PC-3 (cell line): ENCODE results near the gene UGT1A3. TPM values are rescaled to one million over a fixed set of nuclear protein-coding genes. Genes with fewer than 3 reads are reported as not detected.

ENCODE experiments used
- ATAC-seq: fragments of 200-7000 bp; cut with Tn5 transposase; 2 replicates; pipeline ENCODE4 v1.9.1; 2020; ENCODE audit warnings: mild to moderate bottlenecking, moderate library complexity
- BruUV-seq: library from RNA; stranded (reverse); fragments of 400-500 nt; replicated peaks from 2 replicates; lab custom pipeline; 2021; lab: Mats Ljungman, UMichigan
- CTCF ChIA-PET: fragments of 300-600 bp; sonication (Branson Sonifier 250); formaldehyde crosslinking; loops from one replicate; lab custom pipeline; 2022; ENCODE audit warnings: antibody characterized with exemption; lab: Charles Lee
- POLR2A ChIA-PET: fragments of 300-600 bp; sonication (Branson Sonifier 250); formaldehyde crosslinking; loops from one replicate; lab custom pipeline; 2022; ENCODE audit warnings: antibody characterized with exemption; ENCODE audit not compliant: unreplicated experiment; lab: Charles Lee
- DNase-seq: peaks from one replicate; pipeline ENCODE4 v3.0.0-alpha.2; 2015
- H2AFZ ChIP-seq: fragments of 300-600 bp; sonication (generic); 2 replicates; pipeline ENCODE4 v1.6.0; 2016; ENCODE audit warnings: antibody characterized with exemption, low read length
- H3F3A ChIP-seq: fragments of 300-600 bp; sonication (generic); one replicate; pipeline ENCODE4 v1.6.0; 2017; ENCODE audit warnings: antibody characterized with exemption, low read length, control low read depth, mild to moderate bottlenecking; ENCODE audit not compliant: unreplicated experiment
- H3K27ac ChIP-seq: fragments of 300-600 bp; sonication (generic); 2 replicates; pipeline ENCODE4 v1.5.1; 2016; ENCODE audit warnings: mild to moderate bottlenecking, low read length
- H3K27me3 ChIP-seq: fragments of 300-600 bp; sonication (generic); 2 replicates; pipeline ENCODE4 v1.6.1; 2016; ENCODE audit warnings: low read length, mixed read lengths
- H3K36me3 ChIP-seq: fragments of 300-600 bp; sonication (generic); 2 replicates; pipeline ENCODE4 v1.6.1; 2016; ENCODE audit warnings: low read depth, mixed run types, low read length, mixed read lengths
- H3K4me1 ChIP-seq: fragments of 300-600 bp; sonication (generic); 2 replicates; pipeline ENCODE4 v1.5.1; 2016; ENCODE audit warnings: low read length; ENCODE audit not compliant: insufficient read depth
- H3K4me2 ChIP-seq: fragments of 300-600 bp; sonication (generic); 2 replicates; pipeline ENCODE4 v1.6.0; 2016; ENCODE audit warnings: low read length
- H3K4me3 ChIP-seq: fragments of 300-600 bp; sonication (generic); 2 replicates; pipeline ENCODE4 v1.5.1; 2016; ENCODE audit warnings: mild to moderate bottlenecking, low read length, mixed read lengths
- H3K79me2 ChIP-seq: fragments of 300-600 bp; sonication (generic); 2 replicates; pipeline ENCODE4 v1.6.1; 2017; ENCODE audit warnings: low read length, mixed read lengths
- H3K9ac ChIP-seq: fragments of 300-600 bp; sonication (generic); 2 replicates; pipeline ENCODE4 v1.6.0; 2016; ENCODE audit warnings: mild to moderate bottlenecking, low read length
- H3K9me2 ChIP-seq: fragments of 300-600 bp; sonication (generic); replicated peaks from 2 replicates; pipeline ENCODE4 v1.6.1; 2016; ENCODE audit warnings: mixed run types, low read length, mixed read lengths
- H3K9me3 ChIP-seq: fragments of 300-600 bp; sonication (generic); 2 replicates; pipeline ENCODE4 v1.6.1; 2016; ENCODE audit warnings: low read length, mixed read lengths
- H4K20me1 ChIP-seq: fragments of 300-600 bp; sonication (generic); 2 replicates; pipeline ENCODE4 v1.6.1; 2016; ENCODE audit warnings: low read length, mixed read lengths
- EZH2 ChIP-seq: fragments of 300-600 bp; sonication (generic); IDR thresholded peaks from one replicate; pipeline ENCODE4 v1.6.1; 2017; ENCODE audit warnings: antibody characterized with exemption, mild to moderate bottlenecking, low read length; ENCODE audit not compliant: unreplicated experiment
- EZH2phosphoT487 ChIP-seq: fragments of 300-600 bp; sonication (generic); IDR thresholded peaks from 2 replicates; pipeline ENCODE4 v1.6.1; 2018; ENCODE audit warnings: mild to moderate bottlenecking, antibody characterized with exemption, low read length, borderline replicate concordance
- intact Hi-C: fragments of 100-400 bp; cut with micrococcal nuclease; formaldehyde crosslinking; loops from 2 replicates; pipeline ENCODE4 v1.9.0; 2023
- total RNA-seq: library from RNA; depleted of rRNA; stranded (reverse); fragments of >200 nt; gene quantifications from 2 replicates; pipeline ENCODE4 v1.2.3, GENCODE V29; 2014
- TF ChIP-seq, protein P1 (sequence below): fragments of 300-600 bp; sonication (generic); conservative IDR thresholded peaks from 2 replicates; pipeline ENCODE4 v1.5.1; 2017; ENCODE audit warnings: antibody characterized with exemption, low read depth, mild to moderate bottlenecking, low read length

Gene UGT1A3
- total RNA-seq, 1 experiment from 2014 or later = not detected

DNA sequence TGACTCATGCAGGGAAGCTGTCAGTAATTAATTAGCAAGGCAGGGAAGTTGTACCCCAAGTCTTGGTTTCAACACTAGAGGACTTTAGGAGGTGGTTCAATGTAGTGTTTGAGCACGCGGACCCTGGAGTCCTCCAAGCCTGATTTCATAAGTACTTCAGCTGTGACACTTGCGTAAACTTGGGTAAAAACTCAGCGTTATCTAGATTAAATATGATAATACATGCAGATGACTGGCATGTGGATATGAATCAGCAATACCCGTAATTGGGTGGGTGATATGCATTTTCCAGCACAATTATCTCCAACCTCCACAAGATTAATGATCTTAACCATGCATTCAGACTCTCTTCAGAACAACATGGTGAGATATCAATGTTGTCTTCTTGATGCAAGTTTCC, 41.9 kb upstream of the UGT1A3 start:
- ChIA-PET CTCF (no interaction called here), POLR2A (interaction anchor here (0.7 kb wide), 1 partner anchor 210 kb away, joined by 3 read pairs; no protein-coding TSS in a partner anchor)

DNA sequence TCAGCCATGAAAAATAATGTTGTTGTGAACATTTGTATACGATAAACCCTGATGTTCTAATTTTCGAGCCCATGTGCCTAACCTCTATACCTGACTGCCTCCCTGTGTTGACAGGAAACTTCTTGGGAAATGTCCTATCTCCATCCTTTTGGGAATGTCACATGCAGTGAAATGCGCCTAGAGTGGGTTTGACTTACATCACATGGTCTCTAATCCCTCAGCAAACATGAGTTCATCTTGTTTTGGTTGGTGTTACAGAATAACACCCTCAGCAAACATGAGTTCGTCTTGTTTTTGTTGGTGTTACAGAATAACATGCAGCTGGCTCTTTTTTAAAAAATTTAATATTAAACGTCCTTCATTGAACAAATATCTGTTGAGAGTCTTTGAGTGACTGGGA, 40.5 kb upstream of the UGT1A3 start:
- DNase-seq (no peak), ATAC-seq (no peak)
- POLR2A ChIA-PET = no interaction called here
- Histone ChIP-seq H3K9ac (no peak overlapping the region), H3K4me3 (no peak overlapping the region), H3F3A (no peaks in the 10 kb centered on the region), H3K79me2 (no peaks in the 10 kb centered on the region), H3K4me2 (no peak overlapping the region), H4K20me1 (no peaks in the 10 kb centered on the region), H3K27ac (no peak overlapping the region), H3K9me3 (no peaks in the 10 kb centered on the region), H2AFZ (no peak overlapping the region), H3K4me1 (peaks cover 44% of the 10 kb centered on the region), H3K36me3 (no peaks in the 10 kb centered on the region), H3K27me3 (no peaks in the 10 kb centered on the region), H3K9me2 (no peaks in the 10 kb centered on the region; the same call in 1 of the 2 replicates)
- CTCF ChIA-PET = no interaction called here
- no TSS peak for BruUV-seq
- intact Hi-C loops = no loop called here
- TF ChIP-seq EZH2 (no peak), EZH2phosphoT487 (no peak)
- TF ChIP-seq, protein P1, sequence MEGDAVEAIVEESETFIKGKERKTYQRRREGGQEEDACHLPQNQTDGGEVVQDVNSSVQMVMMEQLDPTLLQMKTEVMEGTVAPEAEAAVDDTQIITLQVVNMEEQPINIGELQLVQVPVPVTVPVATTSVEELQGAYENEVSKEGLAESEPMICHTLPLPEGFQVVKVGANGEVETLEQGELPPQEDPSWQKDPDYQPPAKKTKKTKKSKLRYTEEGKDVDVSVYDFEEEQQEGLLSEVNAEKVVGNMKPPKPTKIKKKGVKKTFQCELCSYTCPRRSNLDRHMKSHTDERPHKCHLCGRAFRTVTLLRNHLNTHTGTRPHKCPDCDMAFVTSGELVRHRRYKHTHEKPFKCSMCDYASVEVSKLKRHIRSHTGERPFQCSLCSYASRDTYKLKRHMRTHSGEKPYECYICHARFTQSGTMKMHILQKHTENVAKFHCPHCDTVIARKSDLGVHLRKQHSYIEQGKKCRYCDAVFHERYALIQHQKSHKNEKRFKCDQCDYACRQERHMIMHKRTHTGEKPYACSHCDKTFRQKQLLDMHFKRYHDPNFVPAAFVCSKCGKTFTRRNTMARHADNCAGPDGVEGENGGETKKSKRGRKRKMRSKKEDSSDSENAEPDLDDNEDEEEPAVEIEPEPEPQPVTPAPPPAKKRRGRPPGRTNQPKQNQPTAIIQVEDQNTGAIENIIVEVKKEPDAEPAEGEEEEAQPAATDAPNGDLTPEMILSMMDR = no peak

More for the DNA sequence above, 41.9 kb upstream of the UGT1A3 start:
- TF ChIP-seq, protein P1 = no peak
- TF ChIP-seq EZH2phosphoT487 = no peak
- no peak for TF ChIP-seq EZH2
- DNase-seq = no peak
- no peaks in the 10 kb centered on the region for H4K20me1 ChIP-seq
- H3K79me2 ChIP-seq = no peaks in the 10 kb centered on the region
- no peaks in the 10 kb centered on the region for H3K27me3 ChIP-seq
- H3K4me3 ChIP-seq = no peak overlapping the region
- no peaks in the 10 kb centered on the region for H3K9me3 ChIP-seq
- H3K4me2 ChIP-seq = no peak overlapping the region
- H3K36me3 ChIP-seq = no peaks in the 10 kb centered on the region
- ATAC-seq = no peak
- H3K9me2 ChIP-seq = no peaks in the 10 kb centered on the region; the same call in 1 of the 2 replicates
- intact Hi-C loops = no loop called here
- no peaks in the 10 kb centered on the region for H3F3A ChIP-seq
- no peak overlapping the region for H3K9ac ChIP-seq
- peaks cover 43% of the 10 kb centered on the region for H3K4me1 ChIP-seq
- BruUV-seq = no TSS peak
- H2AFZ ChIP-seq = no peak overlapping the region
- no peak overlapping the region for H3K27ac ChIP-seq

DNA sequence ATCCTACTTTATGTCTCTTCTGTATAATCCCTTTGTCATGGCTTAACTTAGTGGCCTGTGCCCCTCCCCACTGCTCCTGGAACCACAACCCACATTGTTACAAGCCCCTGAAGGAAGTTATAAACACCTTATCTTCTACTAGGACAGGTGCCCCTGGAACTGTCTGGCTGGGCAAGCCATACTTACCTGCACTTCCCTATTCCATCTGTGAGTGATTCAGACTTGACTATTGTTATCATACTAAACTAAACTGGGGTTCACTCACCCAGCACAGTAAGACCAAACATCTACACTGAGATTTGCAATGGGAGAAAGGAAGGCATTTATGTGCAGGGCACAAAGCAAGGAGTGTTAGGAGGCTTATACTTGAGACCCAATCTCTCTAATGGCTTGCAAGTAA, 39.8 kb upstream of the UGT1A3 start:
- peak; percentile 3 for DNase-seq
- Histone ChIP-seq H3K27me3 (no peaks in the 10 kb centered on the region), H3K4me2 (peak overlapping the region; percentile 73), H3K36me3 (no peaks in the 10 kb centered on the region), H3K4me3 (no peak overlapping the region), H3K9me2 (no peaks in the 10 kb centered on the region), H3K9me3 (no peaks in the 10 kb centered on the region), H3K9ac (no peak overlapping the region), H3F3A (no peaks in the 10 kb centered on the region), H2AFZ (0 out of 2 replicates have a peak overlapping the region, but pooled peaks have one; percentile 19), H3K4me1 (peaks cover 44% of the 10 kb centered on the region), H4K20me1 (no peaks in the 10 kb centered on the region), H3K27ac (peak overlapping the region; percentile 83), H3K79me2 (no peaks in the 10 kb centered on the region)
- intact Hi-C loops = no loop called here
- ATAC-seq = no peak
- TF ChIP-seq EZH2 (no peak), EZH2phosphoT487 (no peak)
- TF ChIP-seq, protein P1 = no peak
- ChIA-PET CTCF (no interaction called here), POLR2A (no interaction called here)
- BruUV-seq = no TSS peak
